ENCODE data around the gene STXBP5L. TPM values are rescaled to one million over a fixed set of nuclear protein-coding genes. Genes with fewer than 3 reads are reported as not detected.
"Not testable (repeated sequence)": the region's sequence is repeated elsewhere in the genome, so short reads cannot be mapped to it uniquely, and the experiment has no call there.

Gene STXBP5L
- total and polyA plus RNA-seq, 2 of the 4 experiments (the other 2 are of a cell fraction) = not detected

- Histone ChIP-seq H2AK5ac (ENCODE audit: low read depth, low read length) (no peak overlapping the region), H3K56ac (ENCODE audit: extremely low read depth, insufficient read depth, low read length) (no peak overlapping the region), H4K8ac (ENCODE audit: low read depth in 2 of 2, low read length in 2 of 2) (no peak overlapping the region), H3K23ac (ENCODE audit: low read depth, low read length) (no peak overlapping the region), H2AK9ac (replicated peaks; ENCODE audit: low read depth, low read length, poor library complexity) (no peak overlapping the region), H3K14ac (replicated peaks; ENCODE audit: low read depth, low read length) (no peak overlapping the region), H4K91ac (ENCODE audit: insufficient read depth, low read depth, low read length) (no peak overlapping the region), H3K4me1 (ENCODE audit: control insufficient read depth, insufficient read depth, low read length) (no peaks in the 10 kb centered on the region), H2BK5ac (ENCODE audit: low read depth, low read length, poor library complexity, severe bottlenecking) (no peak overlapping the region), H3K79me1 (ENCODE audit: low read depth in 1 of 2, low read length in 2 of 2) (no peaks in the 10 kb centered on the region), H2BK120ac (ENCODE audit: low read depth, low read length) (no peak overlapping the region), H2BK20ac (ENCODE audit: low read depth, low read length) (no peak overlapping the region), H3K27me3 (ENCODE audit: control insufficient read depth, insufficient read depth, low read length) (no peaks in the 10 kb centered on the region), H3K9me3 (ENCODE audit: control insufficient read depth, insufficient read depth, low read length) (no peaks in the 10 kb centered on the region; the same call in 1 of the 2 replicates), H3K4me2 (ENCODE audit: low read depth, low read length) (no peak overlapping the region), H2BK15ac (ENCODE audit: low read depth, low read length) (no peak overlapping the region), H3K27ac (ENCODE audit: insufficient read depth, low read length) (no peak overlapping the region), H2AFZ (replicated peaks; ENCODE audit: low read length, poor library complexity) (no peak overlapping the region), H3K4me3 (ENCODE audit: insufficient read depth, low read depth, low read length) (no peak overlapping the region), H3K4ac (ENCODE audit: low read depth, low read length) (no peak overlapping the region), H4K20me1 (ENCODE audit: insufficient read depth, low read length) (no peaks in the 10 kb centered on the region), H4K5ac (ENCODE audit: low read depth, low read length) (no peak overlapping the region), H3K9me1 (ENCODE audit: insufficient read depth, low read length) (no peaks in the 10 kb centered on the region), H3K18ac (ENCODE audit: low read depth, low read length) (no peak overlapping the region), H3K36me3 (ENCODE audit: control insufficient read depth, insufficient read depth, low read length) (no peaks in the 10 kb centered on the region), H3K9ac (ENCODE audit: low read depth, low read length) (no peak overlapping the region)
- intact Hi-C loops (cut with micrococcal nuclease) (no loop called here), in situ Hi-C loops (cut with MboI; ENCODE audit: low sequenced_read_pairs) (no loop called here), dilution Hi-C loops (cut with HindIII; ENCODE audit: low sequenced_read_pairs, unreplicated experiment) (no loop called here)
- ChIA-PET CTCF (no interaction called here), POLR2A (ENCODE audit: unreplicated experiment) (no interaction called here)
- BruUV-seq (replicated peaks) = no TSS peak
- WGBS, 2 experiments (ENCODE audit: extremely low coverage in 2 of 2, insufficient read length in 1 of 2) = 0% methylated on average over 1 of the region's 1 CpG; no CpG with 5 or more reads in 1 of the 2 experiments
- no peak for DNase-seq
- ATAC-seq (ENCODE audit: low read depth) = no peak
- no peak for TF ChIP-seq SMC3 (IDR thresholded peaks at IDR 0.05; ENCODE audit: low read depth, low read length)
- no peak for TF ChIP-seq MAFK (IDR thresholded peaks at IDR 0.05; ENCODE audit: low read depth, low read length)
- TF ChIP-seq, protein P1, sequence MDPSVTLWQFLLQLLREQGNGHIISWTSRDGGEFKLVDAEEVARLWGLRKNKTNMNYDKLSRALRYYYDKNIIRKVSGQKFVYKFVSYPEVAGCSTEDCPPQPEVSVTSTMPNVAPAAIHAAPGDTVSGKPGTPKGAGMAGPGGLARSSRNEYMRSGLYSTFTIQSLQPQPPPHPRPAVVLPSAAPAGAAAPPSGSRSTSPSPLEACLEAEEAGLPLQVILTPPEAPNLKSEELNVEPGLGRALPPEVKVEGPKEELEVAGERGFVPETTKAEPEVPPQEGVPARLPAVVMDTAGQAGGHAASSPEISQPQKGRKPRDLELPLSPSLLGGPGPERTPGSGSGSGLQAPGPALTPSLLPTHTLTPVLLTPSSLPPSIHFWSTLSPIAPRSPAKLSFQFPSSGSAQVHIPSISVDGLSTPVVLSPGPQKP (IDR thresholded peaks at IDR 0.05; ENCODE audit: borderline replicate concordance, low read depth, low read length) = no peak
- TF ChIP-seq RCOR1 (IDR thresholded peaks at IDR 0.05; ENCODE audit: insufficient replicate concordance, low read length) = no peak
Measured at GRCh38 chr3:121228971-121229370, 321.0 kb downstream of the STXBP5L start.

- H2BK5ac ChIP-seq (ENCODE audit: low read depth, low read length, poor library complexity, severe bottlenecking); H4K91ac ChIP-seq (ENCODE audit: insufficient read depth, low read depth, low read length); H3K36me3 ChIP-seq (ENCODE audit: control insufficient read depth, insufficient read depth, low read length); in situ Hi-C loops (cut with MboI; ENCODE audit: low sequenced_read_pairs); H4K20me1 ChIP-seq (ENCODE audit: insufficient read depth, low read length); H3K4me1 ChIP-seq (ENCODE audit: control insufficient read depth, insufficient read depth, low read length); ATAC-seq (ENCODE audit: low read depth); dilution Hi-C loops (cut with HindIII; ENCODE audit: low sequenced_read_pairs, unreplicated experiment); intact Hi-C loops (cut with micrococcal nuclease); H2AK5ac ChIP-seq (ENCODE audit: low read depth, low read length); H4K5ac ChIP-seq (ENCODE audit: low read depth, low read length); H3K4me2 ChIP-seq (ENCODE audit: low read depth, low read length); H3K56ac ChIP-seq (ENCODE audit: extremely low read depth, insufficient read depth, low read length); H2BK120ac ChIP-seq (ENCODE audit: low read depth, low read length); CTCF ChIA-PET; H2AFZ ChIP-seq (replicated peaks; ENCODE audit: low read length, poor library complexity); H3K14ac ChIP-seq (replicated peaks; ENCODE audit: low read depth, low read length); H3K27ac ChIP-seq (ENCODE audit: insufficient read depth, low read length); H2BK20ac ChIP-seq (ENCODE audit: low read depth, low read length); H3K9me1 ChIP-seq (ENCODE audit: insufficient read depth, low read length); H3K18ac ChIP-seq (ENCODE audit: low read depth, low read length); H3K79me1 ChIP-seq (ENCODE audit: low read depth in 1 of 2, low read length in 2 of 2); H3K4me3 ChIP-seq (ENCODE audit: insufficient read depth, low read depth, low read length); H3K27me3 ChIP-seq (ENCODE audit: control insufficient read depth, insufficient read depth, low read length); H3K9ac ChIP-seq (ENCODE audit: low read depth, low read length); H4K8ac ChIP-seq (ENCODE audit: low read depth in 2 of 2, low read length in 2 of 2); BruUV-seq (replicated peaks); POLR2A ChIA-PET (ENCODE audit: unreplicated experiment); H3K23ac ChIP-seq (ENCODE audit: low read depth, low read length); H3K9me3 ChIP-seq (ENCODE audit: control insufficient read depth, insufficient read depth, low read length); H2BK15ac ChIP-seq (ENCODE audit: low read depth, low read length); H3K4ac ChIP-seq (ENCODE audit: low read depth, low read length); H2AK9ac ChIP-seq (replicated peaks; ENCODE audit: low read depth, low read length, poor library complexity); DNase-seq: not testable (repeated sequence)
- no CpG with 5 or more reads among the region's 1 CpG for WGBS, 2 experiments (ENCODE audit: extremely low coverage in 2 of 2, insufficient read length in 1 of 2)
Measured at GRCh38 chr3:121230194-121230593, 322.2 kb downstream of the STXBP5L start.
